Hepatic stellate cell (primary cell): Measurements from ENCODE around the gene C6orf120.
"Not testable (repeated sequence)": the region's sequence is repeated elsewhere in the genome, so short reads cannot be mapped to it uniquely, and the experiment has no call there.

Experiments used
- DNase-seq: peaks from one replicate; pipeline ENCODE4 v3.0.0; 2011; ENCODE audit warnings: low spot score

The C6orf120 gene

DNA sequence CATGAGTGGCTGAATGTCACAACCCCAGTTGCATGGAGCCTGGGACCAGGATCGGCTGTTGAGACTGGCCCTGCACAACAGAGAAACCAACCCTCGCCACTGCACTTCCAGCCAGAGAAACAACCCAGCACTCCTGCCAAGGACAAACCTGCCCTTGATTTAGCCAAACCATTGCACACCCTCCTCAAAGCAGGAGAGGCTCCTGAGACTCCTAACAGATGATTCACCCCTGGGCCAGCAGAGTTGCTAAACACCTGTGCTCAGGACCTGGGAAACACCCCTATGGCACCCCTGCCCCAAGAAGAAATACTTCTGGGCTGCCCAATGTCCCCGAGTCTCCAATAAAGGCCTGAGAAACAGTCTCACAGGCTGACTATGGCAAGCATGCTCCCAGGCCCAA lies 17.9 kb upstream of the C6orf120 start:
- no peak for DNase-seq

DNA sequence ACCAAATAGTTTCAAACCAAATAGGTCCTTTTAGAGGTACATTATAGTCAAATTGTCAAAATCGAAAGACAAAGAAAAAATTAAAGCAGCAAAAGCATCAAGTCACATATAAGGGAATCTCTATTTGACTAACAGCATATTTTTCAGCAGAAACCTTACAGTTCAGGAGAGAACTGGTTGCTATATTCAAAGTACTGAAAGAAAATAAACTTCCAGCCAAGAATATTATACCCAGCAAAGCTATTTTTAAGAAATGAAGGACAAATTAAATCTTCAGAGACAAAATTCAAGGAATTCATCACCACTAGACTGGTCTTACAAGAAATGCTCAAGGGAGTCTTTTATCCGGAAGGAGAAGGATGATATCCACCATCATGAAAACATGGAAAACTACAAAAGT lies 16.1 kb upstream of the C6orf120 start:
- DNase-seq = no peak

DNA sequence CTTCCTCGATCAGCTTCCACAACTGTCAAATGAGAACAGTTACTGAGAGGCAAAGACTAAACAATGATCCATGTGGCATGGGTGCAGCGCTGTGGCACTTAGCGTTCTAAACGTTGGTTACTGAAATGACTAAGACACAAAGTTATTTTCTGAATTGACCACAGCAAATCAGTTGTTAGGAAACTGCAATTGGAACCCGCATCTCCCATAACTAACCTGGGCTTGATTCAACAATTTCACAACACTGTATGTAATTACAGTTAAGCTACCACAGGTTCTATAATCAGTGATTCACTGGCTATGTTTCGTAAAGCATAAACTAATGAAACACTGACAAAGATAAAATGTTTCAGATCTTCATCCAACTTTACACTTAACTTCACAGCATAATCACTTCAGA lies 12.6 kb upstream of the C6orf120 start:
- no peak for DNase-seq

DNA sequence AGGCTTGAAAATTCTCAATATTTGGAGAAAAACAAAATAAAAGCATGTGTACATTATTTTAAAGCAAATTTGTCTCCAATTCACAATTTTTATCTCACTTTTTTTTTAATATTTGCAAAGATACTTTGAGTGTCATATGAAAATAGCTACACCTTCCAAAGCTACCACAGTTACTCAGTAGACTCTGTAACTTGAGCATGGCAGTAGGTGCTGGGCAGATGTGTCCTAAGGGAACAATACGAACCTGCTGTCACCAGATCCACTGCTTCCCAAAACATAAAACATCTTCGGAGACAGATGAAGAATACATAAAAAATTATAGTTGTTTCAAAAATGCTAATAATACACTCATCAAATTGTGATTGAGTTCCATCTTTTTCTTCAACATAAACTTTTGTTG lies 10.7 kb upstream of the C6orf120 start:
- no peak for DNase-seq

DNA sequence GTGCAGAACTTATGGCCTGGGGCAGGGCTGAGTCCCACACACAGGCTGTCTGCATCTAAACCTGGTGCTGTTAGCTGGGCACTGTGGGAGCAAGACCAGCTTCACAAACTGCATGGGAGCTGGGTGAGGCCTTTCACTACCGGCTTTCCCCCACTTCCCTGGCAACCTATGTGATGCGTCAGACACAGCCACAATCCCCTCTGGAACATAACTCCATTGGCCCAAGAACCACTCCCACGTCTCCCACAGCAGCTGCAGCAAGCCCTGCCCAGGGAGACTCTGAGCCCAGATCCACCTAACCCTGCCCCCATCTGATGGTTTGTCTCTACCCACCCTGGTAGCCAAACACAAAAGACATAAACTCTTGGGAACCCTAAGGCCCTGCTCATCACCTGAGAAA lies 9.4 kb upstream of the C6orf120 start:
- DNase-seq = no peak

DNA sequence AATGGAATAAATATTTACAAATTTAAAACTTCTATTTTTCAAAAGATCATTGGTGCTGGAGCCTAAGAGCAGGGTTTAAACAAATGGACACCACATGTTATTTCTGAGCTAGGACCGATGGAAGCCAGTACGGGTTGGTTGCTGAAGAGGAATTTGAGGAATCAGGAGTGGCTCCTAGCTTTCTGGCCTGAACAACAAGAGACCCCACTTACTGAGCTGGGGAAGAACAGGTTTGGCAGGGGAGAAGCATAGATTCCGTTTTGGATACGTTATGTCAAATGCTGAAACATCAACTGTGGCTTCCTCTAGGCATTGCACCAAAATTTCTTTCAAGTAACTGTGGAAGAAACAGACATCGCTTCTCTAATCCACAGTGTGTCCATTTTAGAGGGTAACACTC lies 6.8 kb upstream of the C6orf120 start:
- DNase-seq = no peak

DNA sequence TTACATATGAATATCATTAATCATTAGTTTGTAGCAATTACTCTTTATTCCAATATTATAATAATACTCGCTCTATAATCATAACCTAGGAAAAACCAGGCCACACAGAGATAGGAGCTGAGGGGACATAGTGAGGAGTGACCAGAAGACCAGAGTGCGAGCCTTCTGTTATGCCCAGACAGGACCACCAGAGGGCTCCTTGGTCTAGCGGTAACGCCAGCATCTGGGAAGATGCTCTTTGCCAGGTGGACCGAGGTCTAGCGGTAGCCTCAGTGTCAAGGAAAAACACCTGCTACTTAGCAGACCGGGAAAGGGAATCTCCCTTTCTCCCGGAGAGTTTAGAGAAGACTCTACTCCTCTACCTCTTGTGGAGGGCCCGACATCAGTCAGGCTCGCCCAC lies 4.8 kb upstream of the C6orf120 start:
- not testable (repeated sequence) for DNase-seq

DNA sequence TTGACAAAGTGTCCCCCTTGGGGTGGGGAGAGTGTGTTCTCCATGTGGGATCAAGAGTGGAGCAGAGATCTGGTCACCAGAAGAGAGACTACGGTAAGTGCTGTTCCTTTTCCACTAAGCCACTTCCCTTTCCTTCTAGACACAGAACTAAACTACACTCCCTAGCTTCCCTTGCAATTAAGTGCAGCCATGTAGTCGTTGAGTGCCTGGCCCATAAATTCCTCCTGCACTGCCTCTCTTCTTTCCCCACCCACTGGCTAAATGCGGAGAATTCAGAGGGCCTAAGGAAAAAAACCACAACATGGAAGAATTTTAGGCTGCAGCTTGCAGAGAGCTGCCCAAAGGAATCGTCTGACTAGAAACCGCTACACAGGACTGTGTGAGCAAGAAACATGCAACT lies 1.6 kb upstream of the C6orf120 start:
- DNase-seq = no peak

DNA sequence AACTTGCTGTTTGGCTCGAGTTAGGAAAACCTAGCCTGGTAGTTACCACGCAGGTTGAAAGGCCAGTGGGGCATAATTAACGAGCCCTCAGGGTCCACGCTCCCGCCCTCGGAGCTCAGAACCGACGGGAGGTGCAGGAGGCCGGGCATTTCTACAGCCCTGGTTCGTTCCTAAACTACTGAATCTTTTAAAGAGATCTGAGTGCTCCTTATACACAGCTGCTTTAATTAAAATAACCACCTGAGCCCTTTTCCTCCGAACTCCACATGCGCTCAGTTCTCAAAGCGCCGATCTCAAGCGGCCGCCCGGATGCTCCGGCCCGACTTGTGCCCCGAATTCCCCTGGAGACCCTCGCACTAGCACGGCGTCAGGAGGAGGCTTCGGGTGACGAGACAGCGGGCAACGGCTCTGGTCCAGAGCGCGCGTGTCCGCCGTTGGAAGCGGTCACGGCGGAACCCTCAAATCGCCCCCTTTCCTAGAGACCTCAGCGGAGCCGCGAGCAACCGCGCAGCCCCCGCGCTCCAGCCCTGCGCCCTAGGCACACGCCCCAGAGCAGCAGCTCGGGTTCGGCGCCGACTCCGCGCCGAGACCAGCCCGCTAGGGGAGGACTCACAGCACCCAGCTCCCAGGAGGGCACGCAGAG lies 494 bp upstream of the C6orf120 start:
- peak; percentile 22 for DNase-seq

DNA sequence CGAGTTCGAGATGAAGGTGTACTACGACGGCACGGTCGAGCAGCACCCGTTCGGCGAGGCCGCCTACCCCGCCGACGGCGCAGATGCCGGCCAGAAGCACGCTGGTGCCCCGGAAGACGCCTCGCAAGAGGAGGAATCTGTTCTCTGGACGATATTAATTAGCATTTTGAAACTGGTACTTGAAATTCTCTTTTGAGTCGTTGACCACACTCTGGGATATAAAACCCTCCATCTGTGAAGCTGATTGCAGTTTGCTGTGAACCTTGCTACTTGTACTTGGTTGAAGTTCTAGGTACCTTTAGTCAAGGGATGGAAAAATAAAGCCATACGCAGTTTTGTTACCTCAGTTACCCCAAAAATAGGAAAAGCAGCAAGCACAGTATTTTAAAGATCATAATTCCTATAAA lies 917 bp downstream of the C6orf120 start:
- no peak for DNase-seq

DNA sequence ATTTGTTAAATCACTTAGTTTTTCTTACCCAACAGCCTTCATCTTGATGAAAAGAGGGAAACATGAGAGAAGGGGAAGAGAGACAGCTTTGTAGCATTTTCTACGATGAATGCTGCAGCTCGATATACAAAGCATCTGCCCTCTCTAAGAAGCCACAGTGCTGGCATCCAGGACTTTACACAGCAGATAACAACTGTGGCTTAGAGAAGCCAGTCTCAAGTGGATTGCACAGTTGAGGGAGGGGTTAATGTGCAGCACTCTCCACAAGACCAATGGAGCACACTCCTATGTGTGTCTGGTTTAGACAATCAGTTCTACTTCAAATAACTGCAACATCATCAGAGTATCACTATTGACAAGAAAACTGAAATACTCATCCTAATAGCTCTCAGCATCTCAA lies 5.8 kb downstream of the C6orf120 start:
- no peak for DNase-seq

DNA sequence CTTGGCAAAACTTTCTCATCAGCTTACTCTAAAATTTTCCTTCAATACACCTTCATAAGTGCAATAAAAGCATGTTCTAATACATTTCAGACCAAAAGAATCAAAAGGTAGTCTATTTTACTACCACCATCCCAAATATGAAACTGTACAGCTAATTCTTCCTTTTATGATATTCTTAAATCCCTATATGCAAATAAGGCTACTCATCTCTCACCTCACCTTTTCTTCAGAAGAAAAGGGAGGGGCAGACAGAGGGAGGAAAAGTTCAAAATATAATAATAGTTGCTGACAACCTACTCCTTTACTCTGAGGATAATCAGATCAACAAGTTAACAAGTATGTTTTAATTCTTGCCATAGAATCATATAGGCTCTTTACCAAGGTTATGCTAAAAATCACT lies 7.4 kb downstream of the C6orf120 start:
- no peak for DNase-seq

DNA sequence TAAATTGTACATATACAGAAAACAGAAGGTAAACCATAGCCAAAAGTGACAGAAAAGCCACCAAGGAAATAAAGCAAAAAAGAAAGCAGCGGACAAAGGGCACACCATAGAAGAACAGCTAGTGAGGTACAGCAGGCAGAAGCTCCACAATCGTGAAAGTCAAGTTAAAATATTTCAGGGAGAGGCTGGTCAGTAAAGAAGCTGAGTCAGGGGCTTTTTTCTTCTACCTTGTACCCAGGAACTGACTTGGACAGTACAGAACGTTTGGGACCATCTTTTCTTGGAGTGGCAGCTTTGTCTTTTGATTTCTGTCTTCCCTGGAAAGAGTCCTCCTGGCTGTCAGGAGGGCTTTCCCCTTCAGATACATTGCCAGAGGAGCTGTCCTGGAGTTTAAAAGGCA lies 8.1 kb downstream of the C6orf120 start:
- DNase-seq = no peak

DNA sequence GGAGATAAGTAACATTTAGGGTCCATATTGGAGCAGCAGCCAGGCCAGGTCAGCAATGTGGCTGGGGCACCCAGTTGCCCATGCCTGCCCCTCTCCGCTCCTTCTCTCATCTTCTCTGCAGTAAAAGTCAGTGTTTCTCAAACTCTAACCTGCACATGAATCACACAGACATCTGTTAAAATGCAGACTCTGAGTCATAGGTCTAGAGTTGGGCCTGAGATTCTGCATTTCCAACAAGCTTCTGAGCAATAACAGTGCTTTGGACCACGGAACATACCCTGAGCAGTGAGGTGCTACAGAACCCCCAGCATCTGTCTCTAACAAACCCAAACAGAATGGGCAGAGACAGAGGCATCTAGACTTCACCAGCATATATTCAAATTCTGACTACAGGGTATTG lies 12.3 kb downstream of the C6orf120 start:
- DNase-seq = no peak

DNA sequence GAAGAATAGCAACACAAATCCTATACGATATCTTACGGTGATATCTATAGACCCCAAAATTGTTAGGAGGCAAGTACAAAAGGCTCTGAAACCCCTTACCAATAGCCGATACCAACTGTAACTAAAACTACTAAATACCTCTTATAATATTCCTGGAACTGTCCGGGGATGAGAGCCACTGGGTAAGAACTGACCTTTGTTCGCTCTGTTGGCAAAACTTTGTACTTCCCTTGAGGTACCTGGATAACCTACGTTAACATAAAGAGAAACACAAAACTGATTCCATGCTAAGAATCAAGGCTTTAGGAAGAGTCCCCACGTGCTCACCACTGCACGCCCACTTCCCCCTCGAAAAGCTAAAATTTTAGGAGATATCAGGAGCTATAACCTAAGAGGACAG lies 12.7 kb downstream of the C6orf120 start:
- no peak for DNase-seq

DNA sequence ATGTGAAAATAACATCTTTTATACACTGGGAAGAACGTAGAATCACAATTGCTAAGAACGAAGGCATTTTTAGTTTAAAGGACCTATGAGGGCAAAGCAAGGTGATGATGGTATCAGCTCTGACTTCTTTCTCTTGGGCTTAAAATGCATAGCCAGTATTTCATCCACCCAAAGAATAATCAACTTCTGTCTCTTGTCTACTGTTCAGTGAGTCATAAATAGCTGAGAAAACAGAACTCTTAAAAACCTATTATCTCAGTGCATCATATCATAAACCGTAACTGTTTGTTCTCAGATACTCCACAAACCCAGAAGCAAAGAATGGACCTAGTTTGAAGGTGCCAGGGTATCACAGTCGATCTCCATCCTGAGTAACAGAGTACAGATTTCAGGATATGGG lies 17.2 kb downstream of the C6orf120 start:
- DNase-seq = no peak

DNA sequence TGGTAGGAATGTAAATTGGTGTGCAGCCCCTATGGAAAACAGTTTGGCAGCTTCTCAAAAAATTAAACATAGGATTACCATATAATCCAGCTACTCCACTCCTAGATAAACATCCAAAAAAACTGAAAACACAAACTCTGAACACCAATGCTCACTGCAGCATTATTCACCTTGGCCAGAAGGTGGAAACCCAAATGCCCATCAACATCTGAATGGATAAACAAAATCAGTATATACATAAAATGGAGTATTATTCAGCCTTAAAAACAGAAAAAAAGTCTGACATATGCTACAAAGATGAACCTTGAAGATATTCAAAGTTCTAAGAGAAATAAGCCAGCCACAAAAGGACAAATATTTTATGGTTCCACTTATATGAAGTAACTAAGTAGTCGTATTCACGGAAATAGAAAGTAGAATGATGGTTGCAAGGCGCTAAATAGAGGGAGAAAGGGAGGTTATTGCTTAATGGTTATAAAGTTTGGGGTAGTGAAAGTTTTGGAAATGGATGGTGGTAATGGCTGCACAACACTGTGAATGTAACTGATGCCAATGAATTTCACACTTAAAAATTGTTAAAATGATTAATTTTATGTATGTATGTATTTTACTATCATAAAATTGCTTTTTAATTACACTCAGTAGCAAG lies 18.4 kb downstream of the C6orf120 start:
- DNase-seq = no peak

DNA sequence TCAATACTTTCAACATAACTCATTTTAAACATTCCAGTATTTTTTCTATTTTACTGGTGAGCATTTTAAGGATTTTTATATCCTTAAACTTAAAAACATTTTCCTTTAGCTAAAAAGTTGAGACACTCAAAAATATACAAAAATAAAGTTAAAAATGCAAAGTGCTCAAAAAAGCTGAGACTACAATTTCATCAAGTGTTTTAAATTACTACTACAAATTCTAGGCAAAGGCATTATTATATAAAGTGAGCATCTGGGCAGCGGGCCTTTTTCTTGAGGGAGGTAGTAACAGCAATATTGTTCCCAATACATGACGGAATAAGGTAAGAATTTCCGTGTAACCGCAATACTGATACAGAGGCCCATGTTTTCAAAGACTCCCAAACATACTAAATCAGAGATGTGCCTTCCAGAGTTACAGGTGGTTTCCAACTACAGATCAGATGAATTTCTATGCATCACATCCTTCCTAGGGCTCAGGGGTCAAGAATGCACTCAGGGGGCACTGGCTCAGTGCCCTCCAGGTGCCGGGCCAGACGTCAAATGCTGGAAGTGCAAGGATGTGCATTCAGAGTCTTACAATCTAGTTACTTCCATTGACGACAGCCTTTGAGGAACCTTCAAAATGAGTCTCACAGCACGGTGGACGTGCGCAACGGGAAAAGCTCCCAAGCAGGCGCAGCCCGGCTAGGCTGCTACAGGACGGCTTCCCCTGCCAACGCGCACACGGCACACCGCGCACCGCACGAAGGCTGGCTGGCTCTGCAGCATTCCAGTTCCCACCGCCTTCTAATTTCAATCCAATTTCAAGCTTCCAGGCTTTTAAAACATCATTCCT lies 20.7 kb downstream of the C6orf120 start:
- DNase-seq = peak; percentile 46

DNA sequence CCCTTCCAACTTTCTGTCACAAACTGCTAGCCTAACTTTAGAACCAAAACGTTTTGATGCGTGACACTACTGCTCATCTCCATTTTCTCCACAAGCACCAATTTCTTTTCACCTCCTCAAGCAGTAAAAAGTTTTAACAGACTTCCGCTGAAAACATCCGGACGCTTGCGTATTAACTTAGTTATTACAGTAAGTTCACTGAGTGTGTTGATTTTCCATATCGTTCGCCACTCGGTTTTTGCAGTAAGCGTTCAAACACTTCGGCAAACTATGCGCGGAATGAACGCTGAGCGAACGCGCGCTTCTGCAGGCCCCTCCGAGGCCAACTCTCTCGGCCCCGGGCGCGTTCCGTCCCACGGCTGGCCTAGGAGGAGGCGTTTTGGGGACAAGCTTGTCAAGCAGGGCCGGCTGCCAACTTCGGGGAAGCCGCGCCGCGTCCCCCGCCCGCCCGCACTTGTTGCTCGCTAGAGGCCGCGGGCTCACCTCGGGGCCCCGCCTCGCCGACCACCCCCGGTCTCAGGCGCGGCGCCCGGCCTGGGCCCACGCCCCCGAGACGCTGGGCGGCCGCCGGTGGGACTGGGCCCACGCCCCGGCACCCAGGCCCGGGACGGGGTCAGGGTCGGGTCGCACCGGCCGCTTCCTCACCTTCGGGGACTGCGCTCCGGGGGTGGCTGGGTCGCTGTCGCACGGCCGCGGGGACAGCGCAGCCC lies 21.4 kb downstream of the C6orf120 start:
- DNase-seq = peak; percentile 54

DNA sequence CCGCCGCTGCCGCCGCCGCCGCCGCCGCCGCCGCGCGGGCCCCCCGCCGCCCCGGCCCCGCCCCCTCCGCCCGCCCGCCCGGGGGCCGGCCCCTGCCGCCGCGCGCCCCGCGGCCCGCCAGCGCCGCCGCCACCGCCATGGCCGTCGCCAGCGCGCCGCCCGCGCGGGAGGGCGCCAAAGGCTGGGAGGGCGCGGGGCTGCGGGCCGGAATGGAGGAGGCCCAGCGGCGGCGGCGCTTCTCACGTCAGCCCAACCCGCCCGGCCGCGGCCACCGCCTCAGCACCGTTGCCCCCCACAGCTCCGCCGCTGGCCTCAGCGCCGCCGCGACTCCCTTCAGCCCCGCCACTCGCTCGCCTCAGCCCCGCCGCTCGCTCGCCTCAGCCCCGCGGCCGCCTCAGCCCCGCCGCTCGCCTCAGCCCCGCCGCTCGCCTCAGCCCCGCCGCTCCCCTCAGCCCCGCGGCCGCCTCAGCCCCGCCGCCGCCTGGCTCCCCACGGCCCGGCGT lies 22.1 kb downstream of the C6orf120 start:
- peak; percentile 37 for DNase-seq

DNA sequence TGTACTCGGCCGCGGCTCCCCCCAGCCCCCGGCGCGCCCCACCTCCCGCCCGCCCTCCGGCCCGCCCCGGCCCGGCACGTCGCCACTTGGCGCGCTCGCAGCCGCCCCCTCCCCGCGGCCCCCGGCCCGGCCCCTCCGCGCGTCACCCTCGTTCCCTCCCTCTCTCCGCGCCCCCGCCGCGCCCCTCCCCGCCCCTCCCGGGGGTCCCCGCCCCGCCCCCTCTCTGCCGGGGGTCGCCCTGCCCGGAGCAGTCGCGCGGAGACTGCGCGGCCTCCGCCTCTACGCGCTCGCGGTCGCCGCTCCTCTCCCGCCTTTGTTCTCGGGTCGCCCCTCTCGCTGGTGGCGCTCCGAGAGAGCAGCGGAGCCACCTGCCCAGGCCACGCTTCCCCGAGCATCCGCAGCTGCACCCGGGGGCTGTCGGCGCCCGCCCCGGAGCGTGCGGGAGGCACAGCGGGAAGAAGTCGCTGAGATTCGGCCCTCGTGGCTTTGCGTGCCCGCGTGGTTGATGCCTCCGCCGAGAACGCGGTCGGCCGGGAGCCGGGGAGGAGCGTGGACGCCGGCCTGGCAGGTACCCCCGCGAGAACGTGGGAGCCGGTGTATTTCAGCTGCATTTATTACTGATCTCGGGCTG lies 22.7 kb downstream of the C6orf120 start, which contains the start of gene PHF10:
PHF10 (minus strand) TSS at position 7 of the 631 bp plus-strand sequence. CDS start 569 bp downstream, outside the sequence.
- peak; percentile 38 for DNase-seq
